BE2C (cell line): Measurements from ENCODE around the gene PDPR. TPM values are rescaled to one million over a fixed set of nuclear protein-coding genes. Genes with fewer than 3 reads are reported as not detected.
"Not testable (repeated sequence)": the region's sequence is repeated elsewhere in the genome, so short reads cannot be mapped to it uniquely, and the experiment has no call there.

ENCODE experiments used
- DNase-seq: peaks from one replicate; pipeline ENCODE4 v3.0.0-alpha.2; 2020
- H3K27me3 ChIP-seq: fragments of 250-450 bp; sonication (Bioruptor Pico); 2 replicates; pipeline ENCODE4 v1.5.1; 2020; ENCODE audit warnings: mild to moderate bottlenecking
- H3K36me3 ChIP-seq: fragments of 250-450 bp; sonication (Bioruptor Pico); 2 replicates; pipeline ENCODE4 v1.5.1; 2020; ENCODE audit warnings: mild to moderate bottlenecking
- H3K4me1 ChIP-seq: fragments of 250-450 bp; sonication (Bioruptor Pico); 2 replicates; pipeline ENCODE4 v1.5.1; 2020
- H3K4me3 ChIP-seq: 2 replicates; pipeline ENCODE4 v1.5.1; 2011; ENCODE audit warnings: low read depth, low read length
- H3K9me3 ChIP-seq: fragments of 250-450 bp; sonication (Bioruptor Pico); 2 replicates; pipeline ENCODE4 v1.5.1; 2020
- polyA plus RNA-seq: library from polyadenylated mRNA; unstranded; fragments of >200 nt; gene quantifications from one replicate; pipeline ENCODE4 v1.2.1, GENCODE V29; 2012; ENCODE audit warnings: low read depth, missing spikeins; ENCODE audit not compliant: insufficient read length, insufficient read depth

PDPR gene
- 19.0 TPM for polyA plus RNA-seq

- H3K4me1 ChIP-seq, H3K36me3 ChIP-seq, H3K9me3 ChIP-seq, H3K27me3 ChIP-seq: not testable (repeated sequence)
- DNase-seq, result peak; percentile 95
- H3K4me3 ChIP-seq, result peak within 1 kb of the TSS; percentile 75
These were observed at the start of gene PDPR for GRCh38 chr16:70113982-70114826. Gene PDPR (plus strand): TSS chr16:70114332. CDS start chr16:70120493, 6,161 bp downstream.

- not testable (repeated sequence) for H3K27me3 ChIP-seq, H3K4me1 ChIP-seq, H3K9me3 ChIP-seq, H3K36me3 ChIP-seq
- peak; percentile 10 for DNase-seq
- peak overlapping the region; percentile 66 for H3K4me3 ChIP-seq
These were observed 49.2 kb upstream of the PDPR start for GRCh38 chr16:70064841-70065370.

GRCh38 chr16:70065376-70065745 lies 48.8 kb upstream of the PDPR start:
- not testable (repeated sequence) for DNase-seq, H3K4me1 ChIP-seq, H3K9me3 ChIP-seq, H3K27me3 ChIP-seq, H3K36me3 ChIP-seq
- H3K4me3 ChIP-seq, result peak overlapping the region; percentile 66

- peak overlapping the region; percentile 66 for H3K4me3 ChIP-seq
- not testable (repeated sequence) for H3K27me3 ChIP-seq, H3K9me3 ChIP-seq, H3K4me1 ChIP-seq, H3K36me3 ChIP-seq
- peak; percentile 89 for DNase-seq
These were observed 48.1 kb upstream of the PDPR start for GRCh38 chr16:70065746-70066658.

- not testable (repeated sequence) for H3K9me3 ChIP-seq, DNase-seq, H3K4me1 ChIP-seq, H3K27me3 ChIP-seq, H3K36me3 ChIP-seq
- peak overlapping the region; percentile 66 for H3K4me3 ChIP-seq
These were observed 47.4 kb upstream of the PDPR start for GRCh38 chr16:70066751-70067150.

- not testable (repeated sequence) for H3K27me3 ChIP-seq, H3K36me3 ChIP-seq, DNase-seq, H3K4me3 ChIP-seq, H3K9me3 ChIP-seq, H3K4me1 ChIP-seq
These were observed 35.1 kb upstream of the PDPR start for GRCh38 chr16:70079081-70079480.

GRCh38 chr16:70081219-70081618 lies 32.9 kb upstream of the PDPR start:
- not testable (repeated sequence) for H3K9me3 ChIP-seq, H3K4me3 ChIP-seq, DNase-seq, H3K36me3 ChIP-seq, H3K4me1 ChIP-seq, H3K27me3 ChIP-seq

- DNase-seq, H3K9me3 ChIP-seq, H3K4me1 ChIP-seq, H3K4me3 ChIP-seq, H3K27me3 ChIP-seq, H3K36me3 ChIP-seq: not testable (repeated sequence)
These were observed 30.2 kb upstream of the PDPR start for GRCh38 chr16:70083931-70084330.

GRCh38 chr16:70088160-70088559 lies 26.0 kb upstream of the PDPR start:
- H3K27me3 ChIP-seq, H3K9me3 ChIP-seq, H3K4me1 ChIP-seq, H3K4me3 ChIP-seq, DNase-seq, H3K36me3 ChIP-seq: not testable (repeated sequence)

GRCh38 chr16:70088877-70089276 lies 25.3 kb upstream of the PDPR start:
- H3K4me1 ChIP-seq, DNase-seq, H3K9me3 ChIP-seq, H3K36me3 ChIP-seq, H3K27me3 ChIP-seq, H3K4me3 ChIP-seq: not testable (repeated sequence)

GRCh38 chr16:70089289-70089688 lies 24.8 kb upstream of the PDPR start:
- not testable (repeated sequence) for H3K4me3 ChIP-seq, DNase-seq, H3K4me1 ChIP-seq, H3K36me3 ChIP-seq, H3K27me3 ChIP-seq, H3K9me3 ChIP-seq

- not testable (repeated sequence) for H3K4me3 ChIP-seq, H3K27me3 ChIP-seq, H3K36me3 ChIP-seq, H3K9me3 ChIP-seq, DNase-seq, H3K4me1 ChIP-seq
These were observed 23.0 kb upstream of the PDPR start for GRCh38 chr16:70091104-70091503.

GRCh38 chr16:70094096-70094495 lies 20.0 kb upstream of the PDPR start:
- not testable (repeated sequence) for H3K36me3 ChIP-seq, H3K4me3 ChIP-seq, H3K27me3 ChIP-seq, DNase-seq, H3K4me1 ChIP-seq, H3K9me3 ChIP-seq

- H3K4me3 ChIP-seq, H3K4me1 ChIP-seq, H3K27me3 ChIP-seq, H3K9me3 ChIP-seq, H3K36me3 ChIP-seq, DNase-seq: not testable (repeated sequence)
These were observed 4.4 kb upstream of the PDPR start for GRCh38 chr16:70109583-70110279.

- H3K4me1 ChIP-seq, DNase-seq, H3K4me3 ChIP-seq, H3K36me3 ChIP-seq, H3K27me3 ChIP-seq, H3K9me3 ChIP-seq: not testable (repeated sequence)
These were observed 2.0 kb upstream of the PDPR start for GRCh38 chr16:70112162-70112561.
